OCI-LY7 (cell line): ENCODE results near the gene GABARAP. TPM values are rescaled to one million over a fixed set of nuclear protein-coding genes. Genes with fewer than 3 reads are reported as not detected.

ENCODE experiments used
- BruUV-seq: library from RNA; stranded (reverse); fragments of 400-500 nt; replicated peaks from 2 replicates; lab custom pipeline; 2021; lab: Mats Ljungman, UMichigan
- CTCF ChIA-PET: fragments of 300-600 bp; sonication (Branson Sonifier 250); formaldehyde crosslinking; loops from one replicate; lab custom pipeline; 2022; ENCODE audit warnings: antibody characterized with exemption; ENCODE audit not compliant: unreplicated experiment; lab: Charles Lee
- POLR2A ChIA-PET: fragments of 300-600 bp; sonication (Branson Sonifier 250); formaldehyde crosslinking; loops from one replicate; lab custom pipeline; 2022; ENCODE audit warnings: antibody characterized with exemption; lab: Charles Lee
- DNase-seq: peaks from one replicate; pipeline ENCODE4 v3.0.0-alpha.2; 2015; ENCODE audit warnings: low spot score
- H2AFZ ChIP-seq: fragments of 200-600 bp; sonication (generic), shearing (Covaris generic); 2 replicates; pipeline ENCODE4 v1.6.1; 2014; ENCODE audit warnings: mild to moderate bottlenecking, antibody characterized with exemption, low read length, moderate library complexity
- H3K27ac ChIP-seq: fragments of 200-600 bp; sonication (generic); 2 replicates; pipeline ENCODE4 v1.5.1; 2014; ENCODE audit warnings: mixed run types, low read depth, mild to moderate bottlenecking, moderate library complexity, low read length, inconsistent platforms; ENCODE audit not compliant: poor library complexity, severe bottlenecking
- H3K36me3 ChIP-seq: fragments of 200-600 bp; sonication (generic); 2 replicates; pipeline ENCODE4 v1.6.1; 2014; ENCODE audit warnings: mild to moderate bottlenecking, antibody characterized with exemption, low read length, moderate library complexity, mixed read lengths; ENCODE audit not compliant: insufficient read depth
- H3K4me1 ChIP-seq: fragments of 200-600 bp; sonication (generic); 2 replicates; pipeline ENCODE4 v1.5.1; 2014; ENCODE audit warnings: mild to moderate bottlenecking, low read length; ENCODE audit not compliant: insufficient read depth, poor library complexity, severe bottlenecking
- H3K4me2 ChIP-seq: fragments of 200-600 bp; sonication (generic); 2 replicates; pipeline ENCODE4 v1.6.1; 2014; ENCODE audit warnings: mild to moderate bottlenecking, low read length
- H3K4me3 ChIP-seq: fragments of 200-600 bp; sonication (generic); 2 replicates; pipeline ENCODE4 v1.5.1; 2014; ENCODE audit warnings: mild to moderate bottlenecking, low read depth, low read length; ENCODE audit not compliant: poor library complexity, severe bottlenecking
- H3K79me2 ChIP-seq: fragments of 200-600 bp; sonication (generic); 2 replicates; pipeline ENCODE4 v1.6.1; 2016; ENCODE audit warnings: low read depth, mild to moderate bottlenecking, low read length, moderate library complexity, mixed read lengths; ENCODE audit not compliant: insufficient read depth
- H3K9me2 ChIP-seq: fragments of 200-600 bp; sonication (generic); 2 replicates; pipeline ENCODE4 v1.6.1; 2016; ENCODE audit warnings: mild to moderate bottlenecking, low read length, mixed read lengths; ENCODE audit not compliant: insufficient read depth
- H3K9me3 ChIP-seq: fragments of 200-600 bp; sonication (generic); 2 replicates; pipeline ENCODE4 v1.6.1; 2014; ENCODE audit warnings: mild to moderate bottlenecking, mixed run types, low read length, mixed read lengths
- H4K20me1 ChIP-seq: fragments of 200-600 bp; sonication (generic); 2 replicates; pipeline ENCODE4 v1.6.1; 2014; ENCODE audit warnings: mild to moderate bottlenecking, antibody characterized with exemption, low read length, moderate library complexity, mixed read lengths; ENCODE audit not compliant: insufficient read depth
- EZH2phosphoT487 ChIP-seq: fragments of 200-600 bp; sonication (generic); IDR thresholded peaks from 2 replicates; pipeline ENCODE4 v1.6.1; 2018; ENCODE audit warnings: low read depth, borderline replicate concordance, mild to moderate bottlenecking, mixed run types, antibody characterized with exemption, low read length, moderate library complexity, mixed read lengths
- intact Hi-C: fragments of 100-400 bp; cut with micrococcal nuclease; formaldehyde crosslinking; loops from one replicate; pipeline ENCODE4 v1.10.0; 2022; ENCODE audit not compliant: unreplicated experiment
- total RNA-seq, 2 experiments: library from RNA; depleted of rRNA in 1 of 2; stranded (reverse); fragments of >200 nt in 1 of 2; shearing (Covaris generic) in 1 of 2; gene quantifications; 2 replicates each; pipeline ENCODE4 v1.2.3, GENCODE V29; 2014 to 2022
- TF ChIP-seq, protein P1 (sequence below): fragments of 200-600 bp; sonication (generic); conservative IDR thresholded peaks from 2 replicates; pipeline ENCODE4 v1.5.1; 2014; ENCODE audit warnings: mild to moderate bottlenecking, antibody characterized with exemption, low read length, moderate library complexity, mixed read lengths

The GABARAP gene
- total RNA-seq, 2 experiments from 2014 or later = 128 to 199 TPM

DNA sequence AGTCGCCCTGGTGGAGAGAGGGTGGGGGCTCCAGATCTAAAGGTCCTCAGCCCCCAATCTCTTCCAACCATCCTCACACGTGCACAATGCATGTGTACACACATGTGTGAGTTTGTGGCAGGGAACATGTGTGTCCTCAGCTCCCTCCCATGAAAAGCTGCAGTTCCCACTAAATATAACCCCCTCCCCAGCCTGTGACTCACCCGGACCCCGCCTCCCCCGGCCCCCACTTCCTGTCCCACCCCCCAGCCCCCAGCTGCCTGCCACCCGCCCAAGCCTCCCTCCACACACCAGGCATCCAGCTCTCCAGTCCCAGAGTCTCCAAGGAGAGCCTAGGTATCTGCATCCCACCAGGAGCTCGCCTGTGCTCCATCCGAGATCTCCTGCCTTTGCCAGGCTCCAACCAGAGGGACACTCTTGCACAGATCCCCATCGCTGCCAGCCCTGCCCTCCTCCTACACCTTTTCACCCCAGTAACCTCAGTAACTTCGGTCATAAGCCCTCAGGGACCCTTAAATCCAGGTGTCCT lies 26.5 kb downstream of the GABARAP start:
- H3K4me2 ChIP-seq = peak overlapping the region; percentile 78
- H3K9me2 ChIP-seq = no peaks in the 10 kb centered on the region
- no peak for TF ChIP-seq EZH2phosphoT487
- TF ChIP-seq, protein P1, sequence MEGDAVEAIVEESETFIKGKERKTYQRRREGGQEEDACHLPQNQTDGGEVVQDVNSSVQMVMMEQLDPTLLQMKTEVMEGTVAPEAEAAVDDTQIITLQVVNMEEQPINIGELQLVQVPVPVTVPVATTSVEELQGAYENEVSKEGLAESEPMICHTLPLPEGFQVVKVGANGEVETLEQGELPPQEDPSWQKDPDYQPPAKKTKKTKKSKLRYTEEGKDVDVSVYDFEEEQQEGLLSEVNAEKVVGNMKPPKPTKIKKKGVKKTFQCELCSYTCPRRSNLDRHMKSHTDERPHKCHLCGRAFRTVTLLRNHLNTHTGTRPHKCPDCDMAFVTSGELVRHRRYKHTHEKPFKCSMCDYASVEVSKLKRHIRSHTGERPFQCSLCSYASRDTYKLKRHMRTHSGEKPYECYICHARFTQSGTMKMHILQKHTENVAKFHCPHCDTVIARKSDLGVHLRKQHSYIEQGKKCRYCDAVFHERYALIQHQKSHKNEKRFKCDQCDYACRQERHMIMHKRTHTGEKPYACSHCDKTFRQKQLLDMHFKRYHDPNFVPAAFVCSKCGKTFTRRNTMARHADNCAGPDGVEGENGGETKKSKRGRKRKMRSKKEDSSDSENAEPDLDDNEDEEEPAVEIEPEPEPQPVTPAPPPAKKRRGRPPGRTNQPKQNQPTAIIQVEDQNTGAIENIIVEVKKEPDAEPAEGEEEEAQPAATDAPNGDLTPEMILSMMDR = no peak
- no peak overlapping the region for H2AFZ ChIP-seq
- no TSS peak for BruUV-seq
- H3K36me3 ChIP-seq = peaks cover 2% of the 10 kb centered on the region; the same call in 1 of the 2 replicates
- peaks cover 30% of the 10 kb centered on the region for H3K79me2 ChIP-seq
- intact Hi-C loops = loop anchor here (2.0 kb wide), 1 partner anchor 23 kb away; the partner anchor contains the start of gene PHF23
- H3K4me3 ChIP-seq = peak overlapping the region; percentile 75
- no peaks in the 10 kb centered on the region for H3K9me3 ChIP-seq
- peak overlapping the region; percentile 65 for H3K27ac ChIP-seq
- ChIA-PET CTCF (no interaction called here), POLR2A (no interaction called here)
- H3K4me1 ChIP-seq = peaks cover 59% of the 10 kb centered on the region
- no peaks in the 10 kb centered on the region for H4K20me1 ChIP-seq
- peak; percentile 25 for DNase-seq

DNA sequence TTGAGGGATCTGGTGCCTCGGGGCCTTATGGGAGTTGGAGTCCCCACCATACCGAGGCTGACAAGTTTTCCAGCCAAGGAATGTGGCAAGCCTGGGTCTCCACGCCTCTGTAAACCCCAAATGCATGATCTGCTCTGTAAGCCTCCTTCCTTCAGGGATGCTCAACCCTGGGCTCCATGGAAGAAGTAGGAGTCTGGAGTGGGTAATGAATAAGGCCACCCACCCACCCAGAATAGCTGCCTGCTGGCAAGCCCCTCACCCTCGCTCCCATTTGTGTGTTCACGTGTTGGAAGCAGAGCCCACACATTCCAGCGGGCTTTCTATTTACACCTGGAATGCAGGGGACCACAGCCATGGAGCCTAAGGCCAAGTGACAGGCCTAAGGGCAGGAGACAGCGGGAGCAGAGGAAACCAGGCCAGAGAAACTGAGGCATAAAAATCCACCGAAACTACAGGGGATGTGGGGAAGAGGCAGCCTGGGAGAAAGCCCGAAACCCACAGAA lies 27.1 kb downstream of the GABARAP start:
- TF ChIP-seq, protein P1 = peak; percentile 23; the same call in 1 of the 2 replicates
- TF ChIP-seq EZH2phosphoT487 = no peak
- Histone ChIP-seq H3K27ac (peak overlapping the region; percentile 65), H4K20me1 (no peaks in the 10 kb centered on the region), H3K4me3 (peak overlapping the region; percentile 75), H3K4me2 (peak overlapping the region; percentile 78), H3K4me1 (peaks cover 54% of the 10 kb centered on the region), H3K36me3 (no peaks in the 10 kb centered on the region), H2AFZ (no peak overlapping the region), H3K9me3 (no peaks in the 10 kb centered on the region), H3K79me2 (peaks cover 30% of the 10 kb centered on the region), H3K9me2 (no peaks in the 10 kb centered on the region)
- intact Hi-C loops = loop anchor here (2.0 kb wide), 1 partner anchor 24 kb away; the partner anchor contains the start of gene PHF23
- no TSS peak for BruUV-seq
- no peak for DNase-seq
- CTCF ChIA-PET = no interaction called here
- POLR2A ChIA-PET = no interaction called here
